ENCODE measurements around the gene CCNI2. TPM values are rescaled to one million over a fixed set of nuclear protein-coding genes. Genes with fewer than 3 reads are reported as not detected.
A peak's percentile ranks its signal among the peaks of the same experiment; 100 is the strongest.

CCNI2 gene, protein sequence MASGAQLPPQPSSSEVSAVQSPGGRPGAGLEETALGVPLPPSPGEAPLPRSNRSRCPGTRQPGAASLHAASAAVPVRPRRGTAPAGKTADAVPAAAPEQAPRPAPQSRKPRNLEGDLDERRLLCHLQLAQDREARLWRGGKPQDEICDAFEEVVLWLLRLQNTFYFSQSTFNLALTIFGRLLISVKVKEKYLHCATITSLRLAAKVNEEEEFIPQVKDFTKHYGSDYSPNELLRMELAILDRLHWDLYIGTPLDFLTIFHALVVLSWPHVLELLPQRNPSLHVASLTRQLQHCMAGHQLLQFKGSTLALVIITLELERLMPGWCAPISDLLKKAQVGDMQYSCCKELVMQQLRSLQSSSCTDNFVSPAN
- not detected for total RNA-seq (2021; fragmentation: NEBNext Ultra II Directional; extraction: Animal tissue kit (Norgen Biotek cat#: 25700))
- long read RNA-seq, result 0 reads

DNA sequence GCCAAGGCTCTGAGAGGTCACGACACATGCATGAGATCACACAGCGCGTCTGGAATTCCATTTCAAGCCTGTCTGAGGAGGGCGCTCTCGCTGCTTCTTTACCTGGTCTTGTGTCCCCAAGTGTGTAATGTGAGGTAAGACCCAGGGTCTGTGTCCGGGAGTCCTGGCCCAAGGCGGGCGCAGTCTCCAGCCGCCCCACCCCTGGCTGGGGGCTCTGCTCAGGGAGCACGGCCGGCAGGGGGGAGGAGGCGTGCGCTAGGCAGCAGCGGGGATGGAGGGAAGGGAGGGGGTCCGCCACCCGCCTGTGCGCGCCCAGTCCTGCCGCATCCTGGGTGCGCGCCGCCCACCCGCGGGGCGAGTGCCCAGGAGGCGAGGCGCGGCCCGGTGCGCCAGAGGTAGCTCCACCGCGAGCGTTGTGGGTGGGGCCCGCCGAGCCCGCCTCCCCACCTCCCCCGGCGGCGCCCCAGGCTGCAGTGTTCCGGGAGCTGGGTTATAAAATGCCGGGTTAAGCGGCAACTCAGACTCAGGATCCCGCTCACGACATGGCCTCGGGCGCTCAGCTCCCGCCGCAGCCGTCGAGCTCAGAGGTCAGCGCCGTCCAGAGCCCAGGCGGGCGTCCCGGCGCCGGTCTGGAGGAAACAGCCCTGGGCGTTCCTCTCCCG lies at the start of gene CCNI2:
Gene CCNI2 (plus strand): TSS at position 473 of the 662 bp plus-strand sequence. CDS start 70 bp downstream, at position 543.
- H3K9me3 Mint-ChIP-seq, result peaks cover 4% of the 10 kb centered on the region; the same call in 1 of the 2 replicates
- no peak within 1 kb of the TSS for H3K27ac Mint-ChIP-seq
- no peaks in the 10 kb centered on the region for H3K4me1 Mint-ChIP-seq (ENCODE audit: low read depth)
- no peak for DNase-seq
- H3K36me3 Mint-ChIP-seq (ENCODE audit: low read depth), result no peaks in the 10 kb centered on the region
- TF ChIP-seq, protein P1, sequence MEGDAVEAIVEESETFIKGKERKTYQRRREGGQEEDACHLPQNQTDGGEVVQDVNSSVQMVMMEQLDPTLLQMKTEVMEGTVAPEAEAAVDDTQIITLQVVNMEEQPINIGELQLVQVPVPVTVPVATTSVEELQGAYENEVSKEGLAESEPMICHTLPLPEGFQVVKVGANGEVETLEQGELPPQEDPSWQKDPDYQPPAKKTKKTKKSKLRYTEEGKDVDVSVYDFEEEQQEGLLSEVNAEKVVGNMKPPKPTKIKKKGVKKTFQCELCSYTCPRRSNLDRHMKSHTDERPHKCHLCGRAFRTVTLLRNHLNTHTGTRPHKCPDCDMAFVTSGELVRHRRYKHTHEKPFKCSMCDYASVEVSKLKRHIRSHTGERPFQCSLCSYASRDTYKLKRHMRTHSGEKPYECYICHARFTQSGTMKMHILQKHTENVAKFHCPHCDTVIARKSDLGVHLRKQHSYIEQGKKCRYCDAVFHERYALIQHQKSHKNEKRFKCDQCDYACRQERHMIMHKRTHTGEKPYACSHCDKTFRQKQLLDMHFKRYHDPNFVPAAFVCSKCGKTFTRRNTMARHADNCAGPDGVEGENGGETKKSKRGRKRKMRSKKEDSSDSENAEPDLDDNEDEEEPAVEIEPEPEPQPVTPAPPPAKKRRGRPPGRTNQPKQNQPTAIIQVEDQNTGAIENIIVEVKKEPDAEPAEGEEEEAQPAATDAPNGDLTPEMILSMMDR (IDR thresholded peaks at IDR 0.05), result peak; percentile 2; the same call in 1 of the 2 replicates
- peaks cover 26% of the 10 kb centered on the region for H3K27me3 Mint-ChIP-seq (ENCODE audit: insufficient read depth)
- 0 out of 2 replicates have a peak within 1 kb of the TSS, but pooled peaks have one; percentile 22 for H3K4me3 Mint-ChIP-seq

DNA sequence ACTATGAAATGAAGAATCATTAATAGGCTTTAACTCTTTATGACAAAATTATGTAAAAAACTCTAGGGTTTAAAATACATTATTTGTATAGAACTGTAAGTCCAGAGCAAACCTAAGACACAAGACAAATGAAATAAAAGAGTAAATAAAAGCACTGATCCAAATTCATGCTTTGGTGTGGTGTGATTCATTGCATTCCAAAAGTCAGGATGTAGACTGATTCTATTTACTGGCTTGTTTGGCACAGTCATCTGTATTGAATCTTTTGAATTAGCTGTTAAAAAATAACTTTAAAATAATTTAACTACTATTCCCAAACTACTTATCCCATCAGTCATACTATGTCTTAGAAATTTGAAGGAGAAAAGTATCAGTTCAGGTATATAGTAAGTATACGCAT lies 42.4 kb upstream of the CCNI2 start:
- no peaks in the 10 kb centered on the region for H3K27me3 Mint-ChIP-seq (ENCODE audit: insufficient read depth)
- H3K4me3 Mint-ChIP-seq, result peak overlapping the region; percentile 52; the same call in 1 of the 2 replicates
- peaks cover 19% of the 10 kb centered on the region for H3K4me1 Mint-ChIP-seq (ENCODE audit: low read depth)
- TF ChIP-seq, protein P1 (IDR thresholded peaks at IDR 0.05), result no peak
- DNase-seq, result peak; percentile 56
- no peaks in the 10 kb centered on the region for H3K9me3 Mint-ChIP-seq
- H3K36me3 Mint-ChIP-seq (ENCODE audit: low read depth), result peaks cover 8% of the 10 kb centered on the region
- H3K27ac Mint-ChIP-seq, result peak overlapping the region; percentile 59

DNA sequence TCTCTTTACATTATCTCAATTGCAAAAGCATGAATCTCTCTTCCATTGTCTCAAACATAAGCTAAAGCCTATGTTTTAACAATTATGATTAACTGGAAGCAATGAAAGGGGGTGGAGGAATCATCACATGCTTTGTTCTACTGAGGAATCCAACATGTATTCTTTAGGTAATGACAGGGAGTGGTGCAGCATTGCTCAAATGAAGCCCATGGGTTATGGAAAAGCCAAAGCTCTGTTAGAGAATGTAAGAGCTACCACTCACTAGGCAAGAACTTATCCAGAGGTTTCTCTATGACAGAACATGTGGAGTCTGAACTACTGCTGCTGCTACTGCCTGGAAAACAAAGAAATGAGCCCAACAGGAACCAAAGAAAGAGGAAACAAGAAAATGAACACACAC lies 38.6 kb upstream of the CCNI2 start:
- Mint-ChIP-seq H3K9me3 (no peaks in the 10 kb centered on the region), H3K4me3 (no peak overlapping the region), H3K36me3 (ENCODE audit: low read depth) (no peaks in the 10 kb centered on the region), H3K27me3 (ENCODE audit: insufficient read depth) (no peaks in the 10 kb centered on the region), H3K4me1 (ENCODE audit: low read depth) (peaks cover 18% of the 10 kb centered on the region), H3K27ac (no peak overlapping the region)
- TF ChIP-seq, protein P1 (IDR thresholded peaks at IDR 0.05), result no peak
- DNase-seq, result no peak

DNA sequence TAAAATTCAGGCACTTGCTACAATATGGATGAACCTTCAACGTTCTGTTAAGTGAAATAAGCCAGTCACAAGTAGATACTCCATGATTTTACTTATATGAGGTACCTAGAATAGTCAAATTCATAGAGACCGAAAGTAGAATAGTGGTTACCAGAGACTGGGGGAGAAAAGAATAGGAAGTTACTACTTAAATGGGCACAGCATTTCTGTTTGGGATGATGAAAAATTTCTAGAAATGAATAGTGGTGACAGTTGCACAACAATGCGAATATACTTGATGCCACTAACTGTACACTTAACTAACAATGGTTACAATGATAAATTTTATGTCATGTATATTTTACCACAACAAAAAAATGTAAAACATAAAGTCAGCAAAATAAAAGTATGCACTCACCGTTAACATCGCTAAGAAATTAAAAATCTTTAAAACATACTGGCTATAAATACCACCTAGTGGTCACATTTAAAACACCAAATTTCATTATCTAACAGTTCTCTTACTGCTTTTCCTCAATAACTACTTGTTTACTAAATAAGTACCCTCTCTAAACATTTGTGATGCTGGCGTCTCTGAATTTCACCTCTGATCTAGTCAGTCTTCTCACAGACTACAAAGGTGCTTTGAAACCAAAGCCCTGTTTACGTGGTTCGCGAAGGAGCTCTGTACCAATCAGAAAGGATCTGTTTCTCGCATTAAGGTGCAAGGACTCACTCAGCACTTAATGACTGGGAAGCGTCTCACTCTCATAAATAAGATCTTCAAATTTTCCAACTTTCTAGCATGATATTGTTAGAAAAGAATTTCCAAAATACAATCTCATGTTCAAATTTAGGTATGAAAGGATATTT lies 32.5 kb upstream of the CCNI2 start:
- TF ChIP-seq, protein P1 (IDR thresholded peaks at IDR 0.05), result peak; percentile 85
- no peaks in the 10 kb centered on the region for H3K36me3 Mint-ChIP-seq (ENCODE audit: low read depth)
- peaks cover 9% of the 10 kb centered on the region for H3K4me1 Mint-ChIP-seq (ENCODE audit: low read depth)
- no peaks in the 10 kb centered on the region for H3K9me3 Mint-ChIP-seq
- H3K4me3 Mint-ChIP-seq, result no peak overlapping the region
- H3K27me3 Mint-ChIP-seq (ENCODE audit: insufficient read depth), result no peaks in the 10 kb centered on the region
- no peak for DNase-seq
- no peak overlapping the region for H3K27ac Mint-ChIP-seq

Measured in HFFc6 (cell line).